ENCODE measurements around the gene ALCAM.

DNA sequence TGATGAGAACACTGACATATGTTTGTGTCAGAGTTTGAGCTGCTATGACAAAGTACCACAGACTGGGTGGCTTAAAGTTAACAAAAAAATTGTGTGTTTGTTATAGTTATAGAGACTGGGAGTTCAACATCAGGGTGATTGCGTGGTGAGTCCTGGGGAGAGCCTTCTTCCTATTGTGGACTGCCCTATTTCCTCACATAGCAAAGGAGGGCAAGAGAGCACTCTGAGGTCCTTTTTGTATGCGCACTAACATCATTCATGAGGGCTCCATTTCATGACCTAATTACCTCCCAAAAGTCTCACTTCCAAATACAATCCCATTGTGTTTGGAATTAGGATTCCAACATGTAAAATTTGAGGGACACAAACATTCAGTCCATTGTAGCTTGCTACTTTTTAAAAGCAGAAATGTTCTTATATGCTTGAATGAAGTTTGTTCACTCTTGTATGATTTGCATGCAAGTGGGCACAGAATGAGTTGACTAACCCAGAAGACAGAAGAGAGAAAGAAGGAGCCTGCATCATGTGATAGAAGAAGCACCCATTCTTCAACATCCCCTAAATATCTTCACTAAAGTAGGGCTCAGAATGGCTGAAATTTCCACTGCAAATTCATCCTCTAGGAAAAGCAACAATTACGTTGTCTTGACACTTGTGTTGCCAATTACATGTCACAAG, 18.9 kb upstream of the ALCAM start:
- TF ChIP-seq RFX5 (IDR thresholded peaks at IDR 0.05; ENCODE audit: low read length) (no peak), RAD21 (IDR thresholded peaks at IDR 0.05; ENCODE audit: low read length) (no peak), EP300 (IDR thresholded peaks at IDR 0.05; ENCODE audit: borderline replicate concordance in 1 of 2, low read depth in 1 of 2, low read length in 1 of 2) (no peak), JUND (IDR thresholded peaks at IDR 0.05) (no peak), GATA2 (CRISPR knock-in tag; IDR thresholded peaks at IDR 0.05) (no peak), YY1 (IDR thresholded peaks at IDR 0.05; ENCODE audit: low read depth) (no peak), TCF12 (IDR thresholded peaks at IDR 0.05) (no peak)
- TF ChIP-seq, protein P1, sequence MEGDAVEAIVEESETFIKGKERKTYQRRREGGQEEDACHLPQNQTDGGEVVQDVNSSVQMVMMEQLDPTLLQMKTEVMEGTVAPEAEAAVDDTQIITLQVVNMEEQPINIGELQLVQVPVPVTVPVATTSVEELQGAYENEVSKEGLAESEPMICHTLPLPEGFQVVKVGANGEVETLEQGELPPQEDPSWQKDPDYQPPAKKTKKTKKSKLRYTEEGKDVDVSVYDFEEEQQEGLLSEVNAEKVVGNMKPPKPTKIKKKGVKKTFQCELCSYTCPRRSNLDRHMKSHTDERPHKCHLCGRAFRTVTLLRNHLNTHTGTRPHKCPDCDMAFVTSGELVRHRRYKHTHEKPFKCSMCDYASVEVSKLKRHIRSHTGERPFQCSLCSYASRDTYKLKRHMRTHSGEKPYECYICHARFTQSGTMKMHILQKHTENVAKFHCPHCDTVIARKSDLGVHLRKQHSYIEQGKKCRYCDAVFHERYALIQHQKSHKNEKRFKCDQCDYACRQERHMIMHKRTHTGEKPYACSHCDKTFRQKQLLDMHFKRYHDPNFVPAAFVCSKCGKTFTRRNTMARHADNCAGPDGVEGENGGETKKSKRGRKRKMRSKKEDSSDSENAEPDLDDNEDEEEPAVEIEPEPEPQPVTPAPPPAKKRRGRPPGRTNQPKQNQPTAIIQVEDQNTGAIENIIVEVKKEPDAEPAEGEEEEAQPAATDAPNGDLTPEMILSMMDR (IDR thresholded peaks at IDR 0.05): no peak
- TF ChIP-seq, protein P2, sequence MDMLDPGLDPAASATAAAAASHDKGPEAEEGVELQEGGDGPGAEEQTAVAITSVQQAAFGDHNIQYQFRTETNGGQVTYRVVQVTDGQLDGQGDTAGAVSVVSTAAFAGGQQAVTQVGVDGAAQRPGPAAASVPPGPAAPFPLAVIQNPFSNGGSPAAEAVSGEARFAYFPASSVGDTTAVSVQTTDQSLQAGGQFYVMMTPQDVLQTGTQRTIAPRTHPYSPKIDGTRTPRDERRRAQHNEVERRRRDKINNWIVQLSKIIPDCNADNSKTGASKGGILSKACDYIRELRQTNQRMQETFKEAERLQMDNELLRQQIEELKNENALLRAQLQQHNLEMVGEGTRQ (IDR thresholded peaks at IDR 0.05; ENCODE audit: borderline replicate concordance, low read depth, low read length): no peak
- TF ChIP-seq, protein P3, sequence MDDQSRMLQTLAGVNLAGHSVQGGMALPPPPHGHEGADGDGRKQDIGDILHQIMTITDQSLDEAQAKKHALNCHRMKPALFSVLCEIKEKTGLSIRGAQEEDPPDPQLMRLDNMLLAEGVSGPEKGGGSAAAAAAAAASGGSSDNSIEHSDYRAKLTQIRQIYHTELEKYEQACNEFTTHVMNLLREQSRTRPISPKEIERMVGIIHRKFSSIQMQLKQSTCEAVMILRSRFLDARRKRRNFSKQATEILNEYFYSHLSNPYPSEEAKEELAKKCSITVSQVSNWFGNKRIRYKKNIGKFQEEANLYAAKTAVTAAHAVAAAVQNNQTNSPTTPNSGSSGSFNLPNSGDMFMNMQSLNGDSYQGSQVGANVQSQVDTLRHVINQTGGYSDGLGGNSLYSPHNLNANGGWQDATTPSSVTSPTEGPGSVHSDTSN (IDR thresholded peaks at IDR 0.05): no peak
- TF ChIP-seq, protein P4, sequence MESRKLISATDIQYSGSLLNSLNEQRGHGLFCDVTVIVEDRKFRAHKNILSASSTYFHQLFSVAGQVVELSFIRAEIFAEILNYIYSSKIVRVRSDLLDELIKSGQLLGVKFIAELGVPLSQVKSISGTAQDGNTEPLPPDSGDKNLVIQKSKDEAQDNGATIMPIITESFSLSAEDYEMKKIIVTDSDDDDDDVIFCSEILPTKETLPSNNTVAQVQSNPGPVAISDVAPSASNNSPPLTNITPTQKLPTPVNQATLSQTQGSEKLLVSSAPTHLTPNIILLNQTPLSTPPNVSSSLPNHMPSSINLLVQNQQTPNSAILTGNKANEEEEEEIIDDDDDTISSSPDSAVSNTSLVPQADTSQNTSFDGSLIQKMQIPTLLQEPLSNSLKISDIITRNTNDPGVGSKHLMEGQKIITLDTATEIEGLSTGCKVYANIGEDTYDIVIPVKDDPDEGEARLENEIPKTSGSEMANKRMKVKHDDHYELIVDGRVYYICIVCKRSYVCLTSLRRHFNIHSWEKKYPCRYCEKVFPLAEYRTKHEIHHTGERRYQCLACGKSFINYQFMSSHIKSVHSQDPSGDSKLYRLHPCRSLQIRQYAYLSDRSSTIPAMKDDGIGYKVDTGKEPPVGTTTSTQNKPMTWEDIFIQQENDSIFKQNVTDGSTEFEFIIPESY (IDR thresholded peaks at IDR 0.05; ENCODE audit: borderline replicate concordance, low read depth): no peak
- TF ChIP-seq, protein P5, sequence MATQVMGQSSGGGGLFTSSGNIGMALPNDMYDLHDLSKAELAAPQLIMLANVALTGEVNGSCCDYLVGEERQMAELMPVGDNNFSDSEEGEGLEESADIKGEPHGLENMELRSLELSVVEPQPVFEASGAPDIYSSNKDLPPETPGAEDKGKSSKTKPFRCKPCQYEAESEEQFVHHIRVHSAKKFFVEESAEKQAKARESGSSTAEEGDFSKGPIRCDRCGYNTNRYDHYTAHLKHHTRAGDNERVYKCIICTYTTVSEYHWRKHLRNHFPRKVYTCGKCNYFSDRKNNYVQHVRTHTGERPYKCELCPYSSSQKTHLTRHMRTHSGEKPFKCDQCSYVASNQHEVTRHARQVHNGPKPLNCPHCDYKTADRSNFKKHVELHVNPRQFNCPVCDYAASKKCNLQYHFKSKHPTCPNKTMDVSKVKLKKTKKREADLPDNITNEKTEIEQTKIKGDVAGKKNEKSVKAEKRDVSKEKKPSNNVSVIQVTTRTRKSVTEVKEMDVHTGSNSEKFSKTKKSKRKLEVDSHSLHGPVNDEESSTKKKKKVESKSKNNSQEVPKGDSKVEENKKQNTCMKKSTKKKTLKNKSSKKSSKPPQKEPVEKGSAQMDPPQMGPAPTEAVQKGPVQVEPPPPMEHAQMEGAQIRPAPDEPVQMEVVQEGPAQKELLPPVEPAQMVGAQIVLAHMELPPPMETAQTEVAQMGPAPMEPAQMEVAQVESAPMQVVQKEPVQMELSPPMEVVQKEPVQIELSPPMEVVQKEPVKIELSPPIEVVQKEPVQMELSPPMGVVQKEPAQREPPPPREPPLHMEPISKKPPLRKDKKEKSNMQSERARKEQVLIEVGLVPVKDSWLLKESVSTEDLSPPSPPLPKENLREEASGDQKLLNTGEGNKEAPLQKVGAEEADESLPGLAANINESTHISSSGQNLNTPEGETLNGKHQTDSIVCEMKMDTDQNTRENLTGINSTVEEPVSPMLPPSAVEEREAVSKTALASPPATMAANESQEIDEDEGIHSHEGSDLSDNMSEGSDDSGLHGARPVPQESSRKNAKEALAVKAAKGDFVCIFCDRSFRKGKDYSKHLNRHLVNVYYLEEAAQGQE (IDR thresholded peaks at IDR 0.05; ENCODE audit: low read depth, low read length): no peak

All from SK-N-SH (cell line).